Measurements from ENCODE around the gene SAYSD1. TPM values are rescaled to one million over a fixed set of nuclear protein-coding genes. Genes with fewer than 3 reads are reported as not detected.

SAYSD1 gene
- total and polyA plus RNA-seq, 2 donors (not counting 1 experiment from before 2014, with no cell fraction given): 4.6 to 17.8 TPM

DNA sequence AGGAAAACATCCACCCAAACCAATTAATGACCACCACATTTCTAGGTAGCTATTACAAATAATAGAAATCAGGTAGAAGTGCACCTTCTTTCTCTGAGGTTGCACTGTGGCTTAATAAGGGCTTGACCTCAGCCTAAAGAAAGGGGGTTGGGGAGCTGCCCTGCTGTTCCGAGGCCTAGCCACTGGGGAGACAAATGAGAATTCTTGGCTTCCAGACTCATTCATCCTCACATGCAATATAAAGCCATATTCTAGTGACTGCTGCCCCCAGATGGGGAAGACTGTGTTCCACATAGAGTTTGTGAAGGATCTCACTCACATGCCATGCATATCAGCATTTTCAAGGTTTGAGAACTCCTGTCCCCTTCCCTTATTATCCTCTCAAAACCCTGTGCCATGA lies 22.9 kb downstream of the SAYSD1 start:
- intact Hi-C loops (cut with micrococcal nuclease): no loop called here
- no peak overlapping the region for H3K9ac ChIP-seq (ENCODE audit: low read length)
- no peak overlapping the region for H2AFZ ChIP-seq (ENCODE audit: insufficient read depth, low read depth, low read length, poor library complexity, severe bottlenecking)
- no peaks in the 10 kb centered on the region for H3K4me1 ChIP-seq (ENCODE audit: control insufficient read depth in 2 of 2, insufficient read depth in 2 of 2, low read length in 2 of 2)
- no peaks in the 10 kb centered on the region for H3K79me2 ChIP-seq (ENCODE audit: control insufficient read depth, insufficient read depth, low read length)
- H3K27me3 Mint-ChIP-seq: peaks cover 52% of the 10 kb centered on the region
- no peak overlapping the region for H3K4me2 ChIP-seq (replicated peaks; ENCODE audit: low read depth, low read length, poor library complexity, severe bottlenecking)
- H3K9me3 ChIP-seq (ENCODE audit: control extremely low read depth in 1 of 3, control insufficient read depth in 2 of 3, insufficient read depth in 1 of 3, low read length in 2 of 3): no peaks in the 10 kb centered on the region
- no peak overlapping the region for H3K4me3 Mint-ChIP-seq
- TF ChIP-seq EZH2 (IDR thresholded peaks at IDR 0.05; ENCODE audit: borderline replicate concordance, insufficient read depth, low read depth, low read length, poor library complexity, severe bottlenecking) (no peak), CTCF (IDR thresholded peaks at IDR 0.05) (no peak)
- H3K27ac ChIP-seq (ENCODE audit: low read length in 2 of 2): no peak overlapping the region
- no CpG with 5 or more reads among the region's 1 CpG for WGBS (ENCODE audit: insufficient coverage)
- CTCF ChIA-PET: interaction anchor here (0.8 kb wide), 1 partner anchor 96 kb away, joined by 3 read pairs; no protein-coding TSS in a partner anchor
- no peaks in the 10 kb centered on the region for H4K20me1 ChIP-seq (ENCODE audit: control insufficient read depth, insufficient read depth, low read length, poor library complexity, severe bottlenecking)
- H3K36me3 ChIP-seq (replicated peaks in 1 of 2; ENCODE audit: control extremely low read depth in 1 of 2, control insufficient read depth in 1 of 2, extremely low read depth in 1 of 2, insufficient read depth in 2 of 2, low read length in 1 of 2): no peaks in the 10 kb centered on the region
- H3K4me1 Mint-ChIP-seq: no peaks in the 10 kb centered on the region
- no peaks in the 10 kb centered on the region for H3K9me3 Mint-ChIP-seq (ENCODE audit: insufficient read depth)
- ATAC-seq (ENCODE audit: low read depth) (no peak), DNase-seq (no peak)
- no peak overlapping the region for H3K4me3 ChIP-seq (ENCODE audit: control extremely low read depth in 1 of 5, extremely low read depth in 1 of 5, insufficient read depth in 1 of 5, low read depth in 2 of 5, low read length in 4 of 5)
- peaks cover 0 to 32% (median 8%) of the 10 kb centered on the region in 4 experiments for H3K27me3 ChIP-seq (replicated peaks in 1 of 4; ENCODE audit: control extremely low read depth in 1 of 4, control insufficient read depth in 3 of 4, insufficient read depth in 4 of 4, low read length in 3 of 4)
- no peak overlapping the region for H3K27ac Mint-ChIP-seq
- POLR2A ChIA-PET: no interaction called here

DNA sequence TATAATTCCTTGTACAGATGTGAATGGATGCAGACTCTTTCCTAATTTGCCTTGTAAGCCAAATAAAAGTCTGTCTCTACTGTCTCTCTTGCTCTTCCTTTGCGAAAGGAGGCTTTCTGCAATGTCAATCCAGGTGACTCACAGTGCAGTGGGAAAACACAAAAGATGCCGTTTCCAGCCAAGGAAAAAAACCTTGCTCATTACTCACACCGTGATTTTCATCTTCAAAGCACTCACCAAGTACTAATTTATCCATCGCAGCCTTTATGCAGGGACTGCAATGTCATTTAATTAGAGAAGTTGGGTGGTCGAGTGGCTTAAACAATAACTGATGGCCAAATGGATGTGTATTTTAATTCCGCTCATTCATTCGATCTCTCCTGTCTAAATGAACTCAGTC lies 23.8 kb downstream of the SAYSD1 start:
- POLR2A ChIA-PET: no interaction called here
- H3K4me2 ChIP-seq (replicated peaks; ENCODE audit: low read depth, low read length, poor library complexity, severe bottlenecking): no peak overlapping the region
- no peak for TF ChIP-seq EZH2 (IDR thresholded peaks at IDR 0.05; ENCODE audit: borderline replicate concordance, insufficient read depth, low read depth, low read length, poor library complexity, severe bottlenecking)
- TF ChIP-seq CTCF (IDR thresholded peaks at IDR 0.05): no peak
- WGBS (ENCODE audit: insufficient coverage): 80% methylated on average over 1 of the region's 7 CpGs
- no peaks in the 10 kb centered on the region for H3K4me1 ChIP-seq (ENCODE audit: control insufficient read depth in 2 of 2, insufficient read depth in 2 of 2, low read length in 2 of 2)
- no peak overlapping the region for H3K4me3 ChIP-seq (ENCODE audit: control extremely low read depth in 1 of 5, extremely low read depth in 1 of 5, insufficient read depth in 1 of 5, low read depth in 2 of 5, low read length in 4 of 5)
- no peak overlapping the region for H3K27ac ChIP-seq (ENCODE audit: low read length in 2 of 2)
- Mint-ChIP-seq H3K27ac (no peak overlapping the region), H3K27me3 (peaks cover 61% of the 10 kb centered on the region), H3K9me3 (ENCODE audit: insufficient read depth) (no peaks in the 10 kb centered on the region), H3K4me1 (no peaks in the 10 kb centered on the region), H3K4me3 (no peak overlapping the region)
- DNase-seq (no peak), ATAC-seq (ENCODE audit: low read depth) (no peak)
- H3K79me2 ChIP-seq (ENCODE audit: control insufficient read depth, insufficient read depth, low read length): no peaks in the 10 kb centered on the region
- no peaks in the 10 kb centered on the region for H3K9me3 ChIP-seq (ENCODE audit: control extremely low read depth in 1 of 3, control insufficient read depth in 2 of 3, insufficient read depth in 1 of 3, low read length in 2 of 3)
- no peaks in the 10 kb centered on the region for H4K20me1 ChIP-seq (ENCODE audit: control insufficient read depth, insufficient read depth, low read length, poor library complexity, severe bottlenecking)
- H3K9ac ChIP-seq (ENCODE audit: low read length): no peak overlapping the region
- CTCF ChIA-PET: no interaction called here
- intact Hi-C loops (cut with micrococcal nuclease): no loop called here
- H3K27me3 ChIP-seq (replicated peaks in 1 of 4; ENCODE audit: control extremely low read depth in 1 of 4, control insufficient read depth in 3 of 4, insufficient read depth in 4 of 4, low read length in 3 of 4): peaks cover 0 to 33% (median 8%) of the 10 kb centered on the region in 4 experiments
- H3K36me3 ChIP-seq (replicated peaks in 1 of 2; ENCODE audit: control extremely low read depth in 1 of 2, control insufficient read depth in 1 of 2, extremely low read depth in 1 of 2, insufficient read depth in 2 of 2, low read length in 1 of 2): no peaks in the 10 kb centered on the region
- H2AFZ ChIP-seq (ENCODE audit: insufficient read depth, low read depth, low read length, poor library complexity, severe bottlenecking): no peak overlapping the region

All from B cell (primary cell).